HG03439 (cell line): ENCODE measurements around the gene PCDHGB5.

Experiments used
- ATAC-seq: cut with Tn5 transposase; IDR thresholded peaks from one replicate; pipeline ENCODE4 v1.9.1; 2021; ENCODE audit warnings: mild to moderate bottlenecking, moderate library complexity; ENCODE audit not compliant: unreplicated experiment

Gene PCDHGB5

DNA sequence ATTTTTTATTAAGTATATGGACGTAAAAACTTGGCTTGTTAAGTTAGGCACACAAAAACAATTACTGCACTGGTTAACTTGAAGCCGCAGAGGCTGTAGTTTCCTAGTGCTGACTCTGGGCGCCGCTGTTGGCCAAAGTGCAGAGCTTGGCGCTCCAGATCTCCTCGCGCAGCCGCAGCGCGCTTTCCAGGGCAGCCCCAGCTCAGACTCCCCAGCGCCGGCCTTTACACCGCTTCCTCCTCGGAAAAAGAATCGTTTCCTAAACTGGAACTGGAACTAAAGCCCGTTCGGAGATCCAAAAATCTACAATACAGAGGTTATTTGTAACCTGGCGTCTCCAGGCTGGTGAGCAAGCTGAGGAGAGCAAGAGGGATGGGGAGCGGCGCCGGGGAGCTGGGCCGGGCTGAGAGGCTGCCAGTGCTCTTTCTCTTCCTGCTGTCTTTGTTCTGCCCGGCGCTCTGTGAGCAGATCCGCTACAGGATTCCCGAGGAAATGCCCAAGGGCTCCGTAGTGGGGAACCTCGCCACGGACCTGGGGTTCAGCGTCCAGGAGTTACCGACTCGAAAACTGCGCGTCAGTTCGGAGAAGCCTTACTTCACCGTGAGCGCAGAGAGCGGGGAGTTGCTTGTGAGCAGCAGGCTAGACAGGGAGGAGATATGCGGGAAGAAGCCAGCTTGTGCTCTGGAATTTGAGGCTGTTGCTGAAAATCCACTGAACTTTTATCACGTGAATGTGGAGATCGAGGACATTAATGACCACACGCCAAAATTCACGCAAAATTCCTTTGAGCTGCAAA lies at the start of gene PCDHGB5:
TSS of gene PCDHGB5 (plus strand) at position 192 of the 796 bp plus-strand sequence. CDS start at position 373, 181 bp downstream.
- ATAC-seq: peak; percentile 54

DNA sequence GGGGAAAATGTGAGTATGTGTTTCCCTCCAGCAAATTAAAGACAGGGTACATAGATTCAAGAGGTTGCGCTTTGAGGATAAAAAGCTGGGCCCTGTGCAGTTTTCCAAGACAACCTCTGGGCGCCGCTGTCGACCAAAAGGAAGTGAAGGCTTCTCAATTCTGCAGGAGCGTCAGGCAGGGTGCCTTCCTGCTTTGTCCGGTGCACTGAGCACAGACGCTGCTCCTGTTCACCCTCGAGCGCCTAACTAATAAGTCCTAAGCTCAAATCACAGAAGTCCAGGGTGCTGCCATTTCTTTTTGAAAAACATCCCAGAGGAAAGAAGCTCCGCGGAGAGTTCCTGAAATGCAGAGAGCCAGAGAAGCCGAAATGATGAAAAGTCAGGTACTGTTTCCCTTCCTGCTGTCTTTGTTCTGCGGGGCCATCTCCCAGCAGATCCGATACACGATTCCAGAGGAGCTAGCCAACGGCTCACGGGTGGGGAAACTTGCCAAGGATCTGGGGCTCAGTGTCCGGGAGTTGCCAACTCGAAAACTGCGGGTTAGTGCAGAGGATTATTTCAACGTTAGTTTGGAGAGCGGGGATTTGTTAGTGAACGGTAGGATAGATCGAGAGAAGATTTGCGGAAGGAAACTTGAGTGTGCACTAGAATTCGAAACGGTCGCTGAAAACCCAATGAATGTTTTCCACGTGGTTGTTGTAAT lies 47.7 kb upstream of the PCDHGB5 start, which contains the start of gene PCDHGB1:
TSS of gene PCDHGB1 (plus strand) at position 183 of the 703 bp plus-strand sequence. CDS start at position 345, 162 bp downstream.
- no peak for ATAC-seq

DNA sequence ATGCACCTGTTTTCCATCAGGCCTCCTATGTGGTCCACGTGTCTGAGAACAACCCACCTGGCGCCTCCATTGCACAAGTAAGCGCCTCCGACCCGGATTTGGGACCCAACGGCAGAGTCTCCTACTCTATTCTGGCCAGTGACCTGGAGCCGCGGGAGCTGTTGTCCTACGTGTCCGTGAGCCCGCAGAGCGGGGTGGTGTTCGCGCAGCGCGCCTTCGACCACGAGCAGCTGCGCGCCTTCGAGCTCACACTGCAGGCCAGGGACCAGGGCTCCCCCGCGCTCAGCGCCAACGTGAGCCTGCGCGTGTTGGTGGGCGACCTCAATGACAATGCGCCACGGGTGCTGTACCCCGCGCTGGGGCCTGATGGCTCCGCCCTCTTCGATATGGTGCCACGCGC lies 46.2 kb upstream of the PCDHGB5 start:
- ATAC-seq: no peak

DNA sequence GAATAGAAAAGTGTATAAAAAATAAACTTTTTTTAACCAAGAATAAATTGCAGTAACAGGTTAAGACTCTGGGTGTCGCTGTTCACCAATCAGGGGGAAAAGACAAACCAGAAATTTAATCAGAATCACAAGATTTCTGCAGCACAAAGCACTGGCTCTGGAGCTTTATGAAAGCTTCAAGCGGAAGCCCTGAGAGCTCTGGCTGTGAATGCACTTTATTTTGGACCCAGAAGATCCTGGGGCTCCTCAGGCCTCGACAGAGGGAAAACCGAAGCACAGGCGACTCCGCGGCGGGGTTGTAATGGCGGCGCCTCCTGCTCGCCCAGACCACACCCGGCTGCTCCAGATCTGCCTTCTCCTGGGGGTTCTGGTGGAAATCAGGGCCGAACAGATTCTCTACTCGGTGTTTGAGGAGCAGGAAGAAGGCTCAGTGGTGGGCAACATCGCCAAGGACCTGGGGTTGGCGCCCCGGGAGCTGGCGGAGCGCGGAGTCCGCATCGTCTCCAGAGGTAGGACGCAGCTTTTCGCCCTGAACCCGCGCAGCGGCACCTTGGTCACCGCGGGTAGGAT lies 42.8 kb upstream of the PCDHGB5 start, which contains the start of gene PCDHGA4:
TSS of gene PCDHGA4 (plus strand) at position 122 of the 570 bp plus-strand sequence. CDS start at position 209, 87 bp downstream.
- ATAC-seq: no peak

DNA sequence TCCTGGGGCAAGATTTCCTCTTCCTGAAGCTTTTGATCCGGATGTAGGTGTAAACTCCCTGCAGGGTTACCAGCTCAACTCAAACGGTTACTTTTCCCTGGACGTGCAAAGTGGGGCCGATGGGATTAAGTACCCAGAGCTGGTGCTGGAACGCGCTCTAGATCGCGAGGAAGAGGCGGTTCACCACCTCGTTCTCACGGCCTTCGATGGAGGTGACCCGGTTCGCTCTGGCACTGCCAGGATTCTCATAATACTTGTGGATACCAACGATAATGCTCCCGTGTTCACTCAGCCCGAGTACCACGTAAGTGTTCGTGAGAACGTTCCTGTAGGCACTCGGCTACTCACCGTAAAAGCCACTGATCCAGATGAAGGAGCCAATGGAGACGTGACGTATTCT lies 42.1 kb upstream of the PCDHGB5 start:
- no peak for ATAC-seq

DNA sequence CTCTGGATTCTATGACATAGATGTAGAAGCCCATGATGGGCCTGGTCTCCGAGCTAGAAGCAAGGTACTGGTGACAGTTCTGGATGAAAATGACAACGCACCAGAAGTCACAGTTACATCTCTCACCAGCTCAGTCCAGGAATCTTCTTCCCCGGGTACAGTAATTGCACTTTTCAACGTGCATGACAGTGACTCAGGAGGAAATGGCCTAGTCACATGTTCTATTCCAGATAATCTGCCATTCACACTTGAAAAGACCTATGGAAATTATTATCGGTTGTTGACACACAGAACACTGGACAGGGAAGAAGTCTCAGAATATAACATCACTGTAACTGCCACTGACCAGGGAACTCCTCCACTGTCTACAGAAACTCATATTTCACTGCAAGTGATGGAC lies 41.6 kb upstream of the PCDHGB5 start:
- no peak for ATAC-seq

DNA sequence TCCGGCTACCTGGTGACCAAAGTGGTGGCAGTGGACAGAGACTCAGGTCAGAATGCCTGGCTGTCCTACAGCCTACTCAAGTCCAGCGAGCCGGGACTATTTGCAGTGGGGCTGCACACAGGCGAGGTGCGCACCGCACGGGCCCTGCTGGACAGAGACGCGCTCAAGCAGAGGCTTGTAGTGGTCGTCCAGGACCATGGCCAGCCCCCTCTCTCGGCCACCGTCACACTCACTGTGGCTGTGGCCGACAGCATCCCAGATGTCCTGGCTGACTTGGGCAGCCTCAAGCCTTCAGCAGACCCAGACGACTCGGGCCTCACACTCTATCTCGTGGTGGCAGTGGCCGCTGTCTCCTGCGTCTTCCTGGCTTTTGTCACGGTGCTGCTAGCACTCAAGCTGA lies 40.8 kb upstream of the PCDHGB5 start:
- no peak for ATAC-seq

DNA sequence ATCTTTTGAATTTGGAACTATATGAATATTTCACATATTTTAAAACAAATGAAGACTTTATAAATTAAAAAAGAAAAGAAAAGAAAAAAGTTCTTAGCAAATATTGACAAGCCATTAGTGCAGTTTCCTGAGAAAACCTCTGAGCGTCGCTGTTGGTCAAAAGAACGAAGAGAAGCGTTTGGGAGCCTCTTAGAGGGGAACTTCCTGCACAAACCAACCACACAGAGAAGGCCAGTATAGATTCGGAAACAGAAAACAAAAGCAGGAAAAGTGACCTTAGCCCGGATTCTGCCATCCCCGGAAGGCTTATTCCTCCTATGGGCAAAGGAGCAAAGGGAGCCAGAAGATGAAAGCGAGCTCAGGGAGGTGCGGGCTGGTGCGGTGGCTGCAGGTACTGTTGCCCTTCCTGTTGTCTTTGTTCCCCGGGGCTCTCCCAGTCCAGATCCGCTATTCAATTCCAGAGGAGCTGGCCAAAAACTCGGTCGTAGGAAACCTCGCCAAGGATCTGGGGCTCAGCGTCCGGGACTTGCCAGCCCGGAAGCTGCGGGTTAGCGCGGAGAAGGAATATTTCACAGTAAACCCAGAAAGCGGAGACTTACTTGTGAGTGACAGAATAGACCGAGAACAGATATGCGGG lies 37.8 kb upstream of the PCDHGB5 start, which contains the start of gene PCDHGB2:
TSS of gene PCDHGB2 (plus strand) at position 205 of the 637 bp plus-strand sequence. CDS start at position 347, 142 bp downstream.
- ATAC-seq: no peak

DNA sequence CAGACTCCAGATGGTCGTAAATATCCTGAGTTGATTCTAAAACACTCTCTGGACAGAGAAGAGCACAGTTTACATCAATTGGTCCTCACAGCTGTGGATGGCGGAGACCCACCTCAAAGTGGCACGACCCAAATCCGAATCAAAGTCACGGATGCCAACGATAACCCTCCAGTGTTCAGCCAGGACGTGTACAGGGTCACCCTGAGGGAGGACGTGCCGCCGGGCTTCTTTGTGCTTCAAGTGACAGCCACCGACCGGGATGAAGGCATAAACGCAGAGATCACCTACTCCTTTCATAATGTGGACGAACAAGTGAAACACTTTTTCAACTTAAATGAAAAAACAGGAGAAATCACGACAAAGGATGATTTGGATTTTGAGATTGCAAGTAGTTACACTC lies 37.1 kb upstream of the PCDHGB5 start:
- no peak for ATAC-seq

DNA sequence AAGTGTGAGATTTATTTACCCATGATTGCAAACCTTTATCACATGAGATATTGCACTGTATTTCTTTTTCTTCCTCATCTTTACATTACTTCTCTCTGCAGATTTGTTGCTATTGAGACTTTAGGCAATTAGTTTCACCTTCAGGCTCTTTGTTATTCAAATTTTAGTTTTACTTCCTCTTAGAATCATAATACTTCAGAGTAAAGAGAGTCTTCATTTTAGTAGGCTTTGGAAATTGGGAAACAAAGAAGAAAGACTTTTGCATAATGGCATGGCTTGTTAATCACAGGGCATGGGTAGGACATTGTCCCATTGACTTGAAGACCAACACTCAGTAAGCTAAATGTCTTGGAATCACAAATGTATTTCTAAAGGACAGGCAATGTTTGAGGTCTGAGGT lies 35.0 kb upstream of the PCDHGB5 start:
- no peak for ATAC-seq

DNA sequence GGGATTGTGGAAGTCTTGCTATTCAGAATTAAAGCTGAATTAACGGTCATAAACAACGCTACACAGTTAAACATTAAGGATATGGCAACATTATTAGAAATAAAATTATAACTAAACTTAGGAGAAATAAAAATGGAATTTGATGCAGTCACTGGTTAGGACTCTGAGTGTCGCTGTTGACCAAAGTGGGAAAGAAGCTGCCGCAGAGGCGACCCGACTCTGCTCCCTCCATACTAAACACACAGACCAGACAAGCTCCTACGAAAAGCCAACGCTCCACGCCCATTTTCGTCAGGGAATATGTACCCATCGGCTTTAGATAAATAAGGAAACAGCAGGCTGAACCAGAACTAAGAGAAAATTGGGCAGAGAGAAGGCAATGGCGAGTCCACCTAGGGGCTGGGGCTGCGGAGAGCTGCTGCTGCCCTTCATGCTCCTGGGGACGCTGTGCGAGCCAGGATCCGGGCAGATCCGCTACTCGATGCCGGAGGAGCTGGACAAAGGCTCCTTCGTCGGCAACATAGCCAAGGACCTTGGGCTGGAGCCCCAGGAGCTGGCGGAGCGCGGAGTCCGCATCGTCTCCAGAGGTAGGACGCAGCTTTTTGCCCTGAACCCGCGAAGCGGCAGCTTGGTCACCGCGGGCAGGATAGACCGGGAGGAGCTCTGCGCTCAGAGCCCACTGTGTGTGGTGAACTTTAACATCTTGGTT lies 33.6 kb upstream of the PCDHGB5 start, which contains the start of gene PCDHGA5:
TSS of gene PCDHGA5 (plus strand) at position 211 of the 709 bp plus-strand sequence. CDS start at position 380, 169 bp downstream.
- ATAC-seq: no peak

DNA sequence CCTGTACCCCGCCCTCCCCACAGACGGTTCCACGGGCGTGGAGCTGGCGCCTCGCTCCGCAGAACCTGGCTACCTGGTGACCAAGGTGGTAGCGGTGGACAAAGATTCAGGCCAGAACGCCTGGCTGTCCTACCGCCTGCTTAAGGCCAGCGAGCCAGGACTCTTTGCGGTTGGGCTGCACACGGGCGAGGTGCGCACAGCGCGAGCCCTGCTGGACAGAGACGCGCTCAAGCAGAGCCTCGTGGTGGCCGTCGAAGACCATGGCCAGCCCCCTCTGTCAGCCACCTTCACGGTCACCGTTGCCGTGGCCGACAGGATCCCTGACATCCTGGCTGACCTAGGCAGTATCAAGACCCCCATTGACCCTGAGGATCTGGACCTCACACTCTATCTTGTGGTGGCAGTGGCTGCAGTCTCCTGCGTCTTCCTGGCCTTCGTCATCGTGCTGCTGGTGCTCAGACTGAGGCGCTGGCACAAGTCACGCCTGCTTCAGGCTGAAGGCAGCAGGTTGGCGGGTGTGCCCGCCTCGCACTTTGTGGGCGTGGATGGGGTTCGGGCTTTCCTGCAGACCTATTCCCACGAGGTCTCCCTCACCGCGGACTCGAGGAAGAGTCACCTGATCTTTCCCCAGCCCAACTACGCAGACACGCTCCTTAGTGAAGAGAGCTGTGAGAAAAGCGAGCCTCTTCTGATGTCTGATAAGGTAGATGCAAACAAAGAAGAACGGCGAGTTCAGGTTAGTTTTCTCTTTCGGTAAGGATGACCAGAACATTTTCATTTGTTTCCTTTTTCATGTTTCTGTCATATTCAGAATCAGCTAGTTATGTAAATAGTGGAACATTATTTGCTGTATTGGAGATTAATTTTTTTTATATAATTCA lies 31.5 kb upstream of the PCDHGB5 start:
- ATAC-seq: no peak

DNA sequence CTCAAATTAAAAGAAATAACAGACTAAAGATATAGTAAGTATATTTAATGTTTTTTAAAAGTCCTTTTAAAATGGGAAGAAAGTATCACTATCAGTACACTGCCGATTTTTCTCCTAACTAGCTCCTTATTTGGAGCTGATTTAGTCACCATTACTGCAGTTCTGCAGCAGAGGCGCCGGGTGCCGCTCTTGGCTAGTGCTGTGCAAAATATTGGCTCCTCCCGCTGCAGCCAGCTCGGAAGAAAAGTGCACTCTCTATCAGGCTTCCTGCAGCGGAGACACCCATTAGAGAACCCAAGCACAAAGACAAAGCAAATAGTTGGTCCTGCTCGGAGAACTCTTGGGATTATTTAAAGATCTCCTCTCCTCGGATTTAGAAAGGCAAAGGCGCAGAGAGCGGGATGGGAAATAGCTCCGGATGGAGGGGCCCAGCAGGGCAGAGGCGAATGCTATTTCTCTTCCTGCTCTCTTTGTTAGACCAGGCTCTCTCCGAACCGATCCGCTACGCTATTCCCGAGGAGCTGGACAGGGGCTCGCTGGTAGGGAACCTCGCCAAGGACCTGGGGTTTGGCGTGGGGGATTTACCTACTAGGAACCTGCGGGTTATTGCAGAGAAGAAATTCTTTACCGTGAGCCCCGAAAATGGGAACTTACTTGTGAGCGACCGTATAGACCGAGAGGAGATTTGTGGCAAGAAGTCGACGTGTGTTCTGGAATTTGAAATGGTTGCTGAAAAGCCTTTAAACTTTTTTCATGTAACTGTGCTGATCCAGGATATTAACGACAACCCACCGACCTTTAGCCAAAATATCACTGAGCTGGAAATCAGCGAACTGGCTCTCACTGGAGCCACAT lies 27.5 kb upstream of the PCDHGB5 start, which contains the start of gene PCDHGB3:
TSS of gene PCDHGB3 (plus strand) at position 249 of the 855 bp plus-strand sequence. CDS start at position 402, 153 bp downstream.
- ATAC-seq: peak; percentile 88

DNA sequence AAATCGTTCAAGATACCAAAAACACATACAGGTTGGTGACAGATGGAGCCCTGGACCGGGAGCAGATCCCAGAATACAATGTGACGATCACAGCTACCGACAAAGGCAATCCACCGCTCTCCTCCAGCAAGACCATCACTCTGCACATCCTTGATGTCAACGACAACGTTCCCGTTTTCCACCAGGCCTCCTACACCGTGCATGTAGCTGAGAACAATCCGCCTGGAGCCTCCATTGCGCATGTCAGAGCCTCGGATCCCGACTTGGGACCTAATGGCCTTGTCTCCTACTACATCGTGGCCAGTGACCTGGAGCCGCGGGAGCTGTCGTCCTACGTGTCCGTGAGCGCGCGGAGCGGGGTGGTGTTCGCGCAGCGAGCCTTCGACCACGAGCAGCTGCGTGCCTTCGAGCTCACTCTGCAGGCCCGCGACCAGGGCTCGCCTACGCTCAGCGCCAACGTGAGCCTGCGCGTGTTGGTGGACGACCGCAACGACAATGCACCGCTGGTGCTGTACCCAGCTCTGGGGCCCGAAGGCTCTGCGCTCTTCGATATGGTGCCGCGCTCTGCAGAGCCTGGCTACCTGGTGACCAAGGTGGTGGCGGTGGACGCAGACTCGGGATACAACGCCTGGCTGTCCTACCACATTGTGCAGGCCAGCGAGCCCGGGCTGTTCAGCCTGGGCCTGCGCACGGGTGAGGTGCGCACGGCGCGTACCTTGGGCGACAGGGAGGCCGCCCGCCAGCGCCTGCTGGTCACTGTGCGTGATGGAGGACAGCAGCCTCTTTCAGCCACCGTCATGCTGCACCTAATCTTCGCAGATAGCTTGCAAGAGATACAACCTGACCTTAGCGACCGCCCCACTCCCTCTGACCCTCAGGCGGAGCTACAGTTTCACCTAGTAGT lies 25.9 kb upstream of the PCDHGB5 start:
- no peak for ATAC-seq

DNA sequence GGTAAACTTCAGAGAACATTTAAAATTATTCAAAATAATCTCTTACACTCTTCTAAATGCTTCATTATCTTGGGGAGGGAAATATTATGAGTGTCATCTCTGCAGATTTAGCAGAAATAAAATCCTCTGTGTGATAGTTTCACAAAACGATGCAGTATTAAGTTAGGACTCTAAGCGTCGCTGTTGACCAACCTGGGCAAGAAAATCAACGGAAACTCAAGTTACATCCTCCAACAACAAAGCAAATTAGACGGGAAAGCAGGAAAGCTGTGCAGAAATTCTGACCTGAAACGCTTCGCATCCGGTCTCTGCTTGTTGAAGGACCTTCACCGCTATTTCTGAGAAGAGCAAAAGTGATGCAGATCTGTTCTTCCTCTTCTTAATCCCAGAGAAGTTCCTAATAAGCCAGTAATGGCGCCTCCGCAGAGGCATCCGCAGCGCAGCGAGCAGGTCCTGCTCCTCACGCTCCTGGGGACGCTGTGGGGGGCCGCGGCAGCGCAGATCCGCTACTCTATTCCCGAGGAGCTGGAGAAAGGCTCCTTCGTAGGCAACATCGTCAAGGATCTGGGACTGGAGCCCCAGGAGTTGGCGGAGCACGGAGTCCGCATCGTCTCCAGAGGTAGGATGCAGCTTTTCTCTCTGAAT lies 24.0 kb upstream of the PCDHGB5 start, which contains the start of gene PCDHGA6:
TSS of gene PCDHGA6 (plus strand) at position 219 of the 645 bp plus-strand sequence. CDS start at position 412, 193 bp downstream.
- no peak for ATAC-seq

DNA sequence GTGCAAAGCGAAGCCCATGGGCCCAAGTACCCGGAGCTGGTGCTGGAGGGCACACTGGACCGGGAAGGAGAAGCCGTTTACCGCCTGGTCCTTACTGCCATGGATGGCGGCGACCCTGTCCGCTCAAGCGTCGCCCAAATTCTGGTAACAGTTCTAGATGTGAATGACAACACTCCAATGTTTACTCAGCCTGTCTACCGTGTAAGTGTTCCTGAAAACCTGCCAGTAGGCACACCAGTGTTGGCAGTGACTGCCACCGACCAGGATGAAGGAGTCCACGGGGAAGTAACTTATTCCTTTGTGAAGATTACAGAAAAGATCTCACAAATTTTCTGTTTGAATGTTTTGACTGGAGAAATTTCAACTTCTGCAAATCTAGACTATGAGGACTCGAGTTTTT lies 23.1 kb upstream of the PCDHGB5 start:
- no peak for ATAC-seq
